ENCODE data around the gene KCNK7. TPM values are rescaled to one million over a fixed set of nuclear protein-coding genes. Genes with fewer than 3 reads are reported as not detected.
A peak's percentile ranks its signal among the peaks of the same experiment; 100 is the strongest.

Gene KCNK7
- total and polyA plus RNA-seq, 12 donors: 0.22 to 1.5 (median 0.36) TPM; not detected in 2

GRCh38 chr11:65599955-65600246 lies 4.3 kb upstream of the KCNK7 start:
- WGBS, 2 donors: 97 to 99% methylated on average over 6 of the region's 6 CpGs
- H3K27ac ChIP-seq: no peak overlapping the region
- peaks cover 0 to 84% (median 38%) of the 10 kb centered on the region in 9 donors for H3K36me3 ChIP-seq
- DNase-seq: no peak
- no peaks in the 10 kb centered on the region for H3K27me3 ChIP-seq
- TF ChIP-seq CTCF (IDR thresholded peaks at IDR 0.05): no peak
- intact Hi-C loops (cut with DNase I): no loop called here
- peak in 1 of 8 donors; percentile 5 for ATAC-seq
- H3K4me3 ChIP-seq: no peak overlapping the region
- H3K9me3 ChIP-seq: no peaks in the 10 kb centered on the region
- peaks cover 0 to 23% (median 7%) of the 10 kb centered on the region in 9 donors for H3K4me1 ChIP-seq

GRCh38 chr11:65599216-65599954 lies 3.8 kb upstream of the KCNK7 start:
- Histone ChIP-seq H3K27me3 (no peaks in the 10 kb centered on the region), H3K27ac (no peak overlapping the region), H3K4me3 (no peak overlapping the region), H3K36me3 (peaks cover 0 to 79% (median 34%) of the 10 kb centered on the region in 9 donors), H3K9me3 (no peaks in the 10 kb centered on the region), H3K4me1 (peaks cover 0 to 26% (median 7%) of the 10 kb centered on the region in 9 donors)
- intact Hi-C loops (cut with DNase I): no loop called here
- DNase-seq (no peak), ATAC-seq (no peak)
- WGBS, 2 donors: 87 to 88% methylated on average over 49 of the region's 49 CpGs
- no peak for TF ChIP-seq CTCF (IDR thresholded peaks at IDR 0.05)

GRCh38 chr11:65598258-65598699 lies 2.7 kb upstream of the KCNK7 start:
- ATAC-seq (no peak), DNase-seq (no peak)
- intact Hi-C loops (cut with DNase I): no loop called here
- no peak for TF ChIP-seq CTCF (IDR thresholded peaks at IDR 0.05)
- Histone ChIP-seq H3K4me1 (peaks cover 4 to 33% (median 14%) of the 10 kb centered on the region in 9 donors), H3K4me3 (no peak overlapping the region), H3K27ac (no peak overlapping the region), H3K9me3 (no peaks in the 10 kb centered on the region), H3K27me3 (no peaks in the 10 kb centered on the region), H3K36me3 (peaks cover 0 to 75% (median 27%) of the 10 kb centered on the region in 9 donors)
- 89 to 93% methylated on average over 16 of the region's 16 CpGs for WGBS, 2 donors

GRCh38 chr11:65596520-65596919 lies 920 bp upstream of the KCNK7 start:
- ATAC-seq (no peak), DNase-seq (no peak)
- peaks cover 0 to 75% (median 27%) of the 10 kb centered on the region in 9 donors for H3K36me3 ChIP-seq
- TF ChIP-seq CTCF (IDR thresholded peaks at IDR 0.05): no peak
- H3K27me3 ChIP-seq: no peaks in the 10 kb centered on the region
- peaks cover 5 to 35% (median 15%) of the 10 kb centered on the region in 9 donors for H3K4me1 ChIP-seq
- no peaks in the 10 kb centered on the region for H3K9me3 ChIP-seq
- intact Hi-C loops (cut with DNase I): no loop called here
- WGBS, 2 donors: 76 to 79% methylated on average over 6 of the region's 6 CpGs
- H3K27ac ChIP-seq: no peak overlapping the region
- no peak overlapping the region for H3K4me3 ChIP-seq
